Measurements from ENCODE around the gene SLC19A2. TPM values are rescaled to one million over a fixed set of nuclear protein-coding genes. Genes with fewer than 3 reads are reported as not detected.

Gene SLC19A2
- total and polyA plus RNA-seq, 2 of the 8 experiments (the other 6 are each of a cell fraction or from before 2014, with no cell fraction given): 21.2 to 23.2 TPM

- Histone ChIP-seq H3K56ac (replicated peaks; ENCODE audit: insufficient read length, low read depth, low read length) (no peak overlapping the region), H3K9me3 (ENCODE audit: insufficient read depth in 2 of 2, low read depth in 1 of 2, low read length in 1 of 2) (no peaks in the 10 kb centered on the region), H2BK12ac (ENCODE audit: low read depth, low read length) (no peak overlapping the region), H3K18ac (ENCODE audit: extremely low read depth, low read length) (no peak overlapping the region), H3K14ac (ENCODE audit: insufficient read length) (no peak overlapping the region), H2AK5ac (ENCODE audit: low read depth, low read length) (no peak overlapping the region), H2BK120ac (replicated peaks; ENCODE audit: low read depth, low read length) (no peak overlapping the region), H2AFZ (ENCODE audit: low read length) (no peak overlapping the region), H3K4me3 (ENCODE audit: extremely low read depth in 1 of 4, insufficient read depth in 2 of 4, low read depth in 3 of 4, low read length in 4 of 4) (no peak overlapping the region), H3K36me3 (ENCODE audit: control insufficient read depth in 2 of 4, insufficient read depth in 4 of 4, low read length in 3 of 4) (no peaks in the 10 kb centered on the region), H3K4ac (replicated peaks; ENCODE audit: insufficient read length, low read depth, low read length) (no peak overlapping the region), H3K79me1 (ENCODE audit: low read depth, low read length) (no peaks in the 10 kb centered on the region), H2BK15ac (ENCODE audit: low read length) (no peak overlapping the region), H3K23ac (ENCODE audit: insufficient read length) (no peak overlapping the region), H4K91ac (replicated peaks; ENCODE audit: insufficient read length, low read length) (no peak overlapping the region), H2BK5ac (ENCODE audit: low read depth, low read length) (no peak overlapping the region), H3K9ac (replicated peaks in 1 of 4; ENCODE audit: extremely low read depth in 1 of 4, low read depth in 3 of 4, low read length in 3 of 4) (no peak overlapping the region), H4K5ac (ENCODE audit: insufficient read length, low read depth, low read length) (no peak overlapping the region), H3K4me2 (ENCODE audit: insufficient read depth in 1 of 2, low read depth in 2 of 2, low read length in 2 of 2) (no peak overlapping the region), H3K27ac (ENCODE audit: low read depth, low read length) (no peak overlapping the region), H3K23me2 (ENCODE audit: low read depth, low read length) (no peaks in the 10 kb centered on the region), H2BK20ac (ENCODE audit: low read length) (no peak overlapping the region), H4K8ac (ENCODE audit: extremely low read depth, insufficient read depth, low read length) (no peak overlapping the region), H3K4me1 (replicated peaks in 1 of 4; ENCODE audit: control insufficient read depth in 3 of 4, insufficient read depth in 4 of 4, low read length in 3 of 4) (no peaks in the 10 kb centered on the region), H3K27me3 (replicated peaks in 1 of 4; ENCODE audit: control insufficient read depth in 3 of 4, extremely low read depth in 1 of 4, insufficient read depth in 3 of 4, low read length in 3 of 4) (no peaks in the 10 kb centered on the region), H3K79me2 (ENCODE audit: control insufficient read depth in 1 of 2, insufficient read depth in 2 of 2, low read length in 2 of 2) (no peaks in the 10 kb centered on the region), H4K20me1 (replicated peaks in 1 of 2; ENCODE audit: control insufficient read depth in 1 of 2, insufficient read depth in 2 of 2, low read length in 2 of 2) (no peaks in the 10 kb centered on the region)
- ChIA-PET CTCF (ENCODE audit: partially characterized antibody) (no interaction called here), POLR2A (ENCODE audit: partially characterized antibody) (interaction anchor here (1.0 kb wide), 1 partner anchor 30 kb away, joined by 3 read pairs; the partner anchor contains the start of gene SLC19A2)
- no peak for FAIRE-seq
- DNase-seq (ENCODE audit: low read depth in 1 of 2, low spot score in 2 of 2): no peak
- no peak for TF ChIP-seq GTF2F1 (IDR thresholded peaks at IDR 0.05; ENCODE audit: borderline replicate concordance, low read depth, low read length)
- TF ChIP-seq HDAC2 (IDR thresholded peaks at IDR 0.05; ENCODE audit: borderline replicate concordance in 1 of 2, low read depth in 2 of 2, low read length in 2 of 2): no peak
These were observed 29.9 kb upstream of the SLC19A2 start for GRCh38 chr1:169515641-169516040.

All from H1 (cell line).